HepG2 (cell line): ENCODE measurements around the gene TMEM167A. TPM values are rescaled to one million over a fixed set of nuclear protein-coding genes. Genes with fewer than 3 reads are reported as not detected.

Experiments used
- ARNTL ChIP-seq: sonication (generic); formaldehyde crosslinking; IDR thresholded peaks from 2 replicates; pipeline ENCODE4 v1.4.0; 2020; ENCODE audit warnings: mild to moderate bottlenecking, missing genetic modification reagents
- CBX5 ChIP-seq: sonication (generic); formaldehyde crosslinking; IDR thresholded peaks from 2 replicates; pipeline ENCODE4 v1.4.0; 2020; ENCODE audit warnings: missing genetic modification reagents, borderline replicate concordance
- CHD2 ChIP-seq: IDR thresholded peaks from 2 replicates; pipeline ENCODE4 v1.6.1; 2011; ENCODE audit warnings: low read depth, low read length, improper control_type of control experiment
- CREM ChIP-seq, 2 experiments: sonication (generic) in 1 of 2; formaldehyde crosslinking in 1 of 2; IDR thresholded peaks; 2 replicates each; pipeline versions ENCODE4 v1.4.0 to v1.6.1; 2016 to 2020; ENCODE audit warnings: antibody characterized with exemption in 1 of 2, mild to moderate bottlenecking in 1 of 2, missing genetic modification reagents in 1 of 2
- ELK4 ChIP-seq: sonication (generic); formaldehyde crosslinking; IDR thresholded peaks from 2 replicates; pipeline ENCODE4 v1.9.0; 2021; ENCODE audit warnings: missing genetic modification reagents, borderline replicate concordance
- HMGA1 ChIP-seq: sonication (generic); formaldehyde crosslinking; conservative IDR thresholded peaks from 2 replicates; pipeline ENCODE4 v1.4.0; 2020; ENCODE audit warnings: missing genetic modification reagents
- MIXL1 ChIP-seq: IDR thresholded peaks from 2 replicates; pipeline ENCODE4 v1.6.1; 2016
- MZF1 ChIP-seq: sonication (generic); formaldehyde crosslinking; IDR thresholded peaks from 2 replicates; pipeline ENCODE4 v1.8.1; 2023; ENCODE audit warnings: mild to moderate bottlenecking, missing genetic modification reagents, borderline replicate concordance
- PPARG ChIP-seq: conservative IDR thresholded peaks from 2 replicates; pipeline ENCODE4 v1.6.1; 2016; ENCODE audit warnings: missing biosample characterization, missing genetic modification reagents
- SMC3 ChIP-seq: IDR thresholded peaks from 2 replicates; pipeline ENCODE4 v1.6.1; 2011; ENCODE audit warnings: low read length, improper control_type of control experiment
- TEF ChIP-seq: sonication (generic); formaldehyde crosslinking; IDR thresholded peaks from 2 replicates; pipeline ENCODE4 v1.5.0; 2020; ENCODE audit warnings: missing genetic modification reagents
- ZNF235 ChIP-seq: sonication (generic); formaldehyde crosslinking; IDR thresholded peaks from 2 replicates; pipeline ENCODE4 v1.8.1; 2023; ENCODE audit warnings: mild to moderate bottlenecking, missing genetic modification reagents, borderline replicate concordance
- ZNF549 ChIP-seq: sonication (generic); formaldehyde crosslinking; IDR thresholded peaks from 2 replicates; pipeline ENCODE4 v1.5.0; 2020; ENCODE audit warnings: missing genetic modification reagents
- ZNF562 ChIP-seq: sonication (generic); formaldehyde crosslinking; IDR thresholded peaks from 2 replicates; pipeline ENCODE4 v1.8.0; 2022; ENCODE audit warnings: missing genetic modification reagents, borderline replicate concordance
- ZNF563 ChIP-seq: sonication (generic); formaldehyde crosslinking; IDR thresholded peaks from 2 replicates; pipeline ENCODE4 v1.8.0; 2022; ENCODE audit warnings: mild to moderate bottlenecking, moderate library complexity, missing genetic modification reagents
- ZNF589 ChIP-seq: sonication (generic); formaldehyde crosslinking; conservative IDR thresholded peaks from 2 replicates; pipeline ENCODE4 v1.8.0; 2022; ENCODE audit warnings: mild to moderate bottlenecking, moderate library complexity, missing genetic modification reagents
- ZNF790 ChIP-seq: sonication (generic); formaldehyde crosslinking; IDR thresholded peaks from 2 replicates; pipeline ENCODE4 v1.8.0; 2022; ENCODE audit warnings: missing genetic modification reagents, mild to moderate bottlenecking, borderline replicate concordance
- ZSCAN12 ChIP-seq: sonication (generic); formaldehyde crosslinking; IDR thresholded peaks from 2 replicates; pipeline ENCODE4 v1.9.0; 2021; ENCODE audit warnings: mild to moderate bottlenecking, missing genetic modification reagents
- polyA plus RNA-seq, 8 experiments: library from polyadenylated mRNA; depleted of rRNA in 3 of 8; stranded (reverse) in 7 of 8; unstranded in 1 of 8; fragments of >200 nt; fragmentation: Illumina TruSeq in 4 of 8; extraction: Trizol in 4 of 8; gene quantifications; 2 replicates each; pipeline versions ENCODE4 v1.2.1 to v1.2.3, GENCODE V29; 2011 to 2016; ENCODE audit warnings: low read depth in 4 of 8, missing spikeins in 1 of 8, mixed read lengths in 1 of 8; ENCODE audit not compliant: insufficient read depth in 1 of 8
- total RNA-seq, 5 experiments: library from RNA; depleted of rRNA; stranded (reverse); fragments of >200 nt; fragmentation: Illumina TruSeq; extraction: Trizol; gene quantifications; 2 replicates each; pipeline ENCODE4 v1.2.3, GENCODE V29; 2016; ENCODE audit warnings: low read depth in 1 of 5
- TF ChIP-seq, protein P1 (sequence below): sonication (generic); formaldehyde crosslinking; IDR thresholded peaks from 2 replicates; pipeline ENCODE4 v1.4.0; 2020; ENCODE audit warnings: mild to moderate bottlenecking, low read depth, missing genetic modification reagents
- TF ChIP-seq, protein P2 (sequence below): sonication (generic); formaldehyde crosslinking; IDR thresholded peaks from 2 replicates; pipeline ENCODE4 v1.4.0; 2020; ENCODE audit warnings: missing genetic modification reagents, borderline replicate concordance
- TF ChIP-seq, protein P3 (sequence below): sonication (generic); formaldehyde crosslinking; IDR thresholded peaks from 2 replicates; pipeline ENCODE4 v1.5.1; 2020; ENCODE audit warnings: mild to moderate bottlenecking, missing genetic modification reagents, borderline replicate concordance

The TMEM167A gene
- total and polyA plus RNA-seq, 2 of the 13 experiments (the other 11 are each of a cell fraction or from before 2014, with no cell fraction given) = 47.0 to 78.7 TPM

GRCh38 chr5:83076742-83077661 lies at the start of gene TMEM167A, which contains the start of gene XRCC4 (continued):
- TF ChIP-seq, protein P1, sequence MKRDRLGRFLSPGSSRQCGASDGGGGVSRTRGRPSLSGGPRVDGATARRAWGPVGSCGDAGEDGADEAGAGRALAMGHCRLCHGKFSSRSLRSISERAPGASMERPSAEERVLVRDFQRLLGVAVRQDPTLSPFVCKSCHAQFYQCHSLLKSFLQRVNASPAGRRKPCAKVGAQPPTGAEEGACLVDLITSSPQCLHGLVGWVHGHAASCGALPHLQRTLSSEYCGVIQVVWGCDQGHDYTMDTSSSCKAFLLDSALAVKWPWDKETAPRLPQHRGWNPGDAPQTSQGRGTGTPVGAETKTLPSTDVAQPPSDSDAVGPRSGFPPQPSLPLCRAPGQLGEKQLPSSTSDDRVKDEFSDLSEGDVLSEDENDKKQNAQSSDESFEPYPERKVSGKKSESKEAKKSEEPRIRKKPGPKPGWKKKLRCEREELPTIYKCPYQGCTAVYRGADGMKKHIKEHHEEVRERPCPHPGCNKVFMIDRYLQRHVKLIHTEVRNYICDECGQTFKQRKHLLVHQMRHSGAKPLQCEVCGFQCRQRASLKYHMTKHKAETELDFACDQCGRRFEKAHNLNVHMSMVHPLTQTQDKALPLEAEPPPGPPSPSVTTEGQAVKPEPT (CRISPR knock-in tag) = no peak
- no peak for TF ChIP-seq MIXL1 (CRISPR knock-in tag)
- TF ChIP-seq ELK4 (CRISPR knock-in tag) = peak; percentile 74; the same call in 1 of the 2 replicates
- TF ChIP-seq HMGA1 (CRISPR knock-in tag) = no peak
- TF ChIP-seq, protein P2, sequence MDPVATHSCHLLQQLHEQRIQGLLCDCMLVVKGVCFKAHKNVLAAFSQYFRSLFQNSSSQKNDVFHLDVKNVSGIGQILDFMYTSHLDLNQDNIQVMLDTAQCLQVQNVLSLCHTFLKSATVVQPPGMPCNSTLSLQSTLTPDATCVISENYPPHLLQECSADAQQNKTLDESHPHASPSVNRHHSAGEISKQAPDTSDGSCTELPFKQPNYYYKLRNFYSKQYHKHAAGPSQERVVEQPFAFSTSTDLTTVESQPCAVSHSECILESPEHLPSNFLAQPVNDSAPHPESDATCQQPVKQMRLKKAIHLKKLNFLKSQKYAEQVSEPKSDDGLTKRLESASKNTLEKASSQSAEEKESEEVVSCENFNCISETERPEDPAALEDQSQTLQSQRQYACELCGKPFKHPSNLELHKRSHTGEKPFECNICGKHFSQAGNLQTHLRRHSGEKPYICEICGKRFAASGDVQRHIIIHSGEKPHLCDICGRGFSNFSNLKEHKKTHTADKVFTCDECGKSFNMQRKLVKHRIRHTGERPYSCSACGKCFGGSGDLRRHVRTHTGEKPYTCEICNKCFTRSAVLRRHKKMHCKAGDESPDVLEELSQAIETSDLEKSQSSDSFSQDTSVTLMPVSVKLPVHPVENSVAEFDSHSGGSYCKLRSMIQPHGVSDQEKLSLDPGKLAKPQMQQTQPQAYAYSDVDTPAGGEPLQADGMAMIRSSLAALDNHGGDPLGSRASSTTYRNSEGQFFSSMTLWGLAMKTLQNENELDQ (CRISPR knock-in tag) = no peak
- no peak; the same call in 1 of the 2 replicates for TF ChIP-seq PPARG (CRISPR knock-in tag)
- 0 out of 2 replicates have a peak, but pooled peaks have one; percentile 33 for TF ChIP-seq ZSCAN12
- TF ChIP-seq SMC3 = no peak
- TF ChIP-seq TEF (CRISPR knock-in tag) = no peak
- 0 out of 2 replicates have a peak, but pooled peaks have one; percentile 23 for TF ChIP-seq ARNTL (CRISPR knock-in tag)
- no peak for TF ChIP-seq ZNF790 (CRISPR knock-in tag)
- no peak for TF ChIP-seq CHD2
- peak; percentile 49; the same call in 1 of the 2 replicates for TF ChIP-seq ZNF589
- TF ChIP-seq MZF1 (CRISPR knock-in tag) = no peak
- TF ChIP-seq CBX5 = peak; percentile 44; the same call in 1 of the 2 replicates
- TF ChIP-seq ZNF235 = no peak
- TF ChIP-seq CREM (IDR thresholded peaks at IDR 0.05) = peak; percentile 86; the same call in 1 of the 2 replicates
- no peak for TF ChIP-seq CREM (CRISPR knock-in tag; IDR thresholded peaks at IDR 0.05)
- TF ChIP-seq ZNF563 = 0 out of 2 replicates have a peak, but pooled peaks have one; percentile 40
- no peak for TF ChIP-seq ZNF562 (CRISPR knock-in tag)
- TF ChIP-seq, protein P3, sequence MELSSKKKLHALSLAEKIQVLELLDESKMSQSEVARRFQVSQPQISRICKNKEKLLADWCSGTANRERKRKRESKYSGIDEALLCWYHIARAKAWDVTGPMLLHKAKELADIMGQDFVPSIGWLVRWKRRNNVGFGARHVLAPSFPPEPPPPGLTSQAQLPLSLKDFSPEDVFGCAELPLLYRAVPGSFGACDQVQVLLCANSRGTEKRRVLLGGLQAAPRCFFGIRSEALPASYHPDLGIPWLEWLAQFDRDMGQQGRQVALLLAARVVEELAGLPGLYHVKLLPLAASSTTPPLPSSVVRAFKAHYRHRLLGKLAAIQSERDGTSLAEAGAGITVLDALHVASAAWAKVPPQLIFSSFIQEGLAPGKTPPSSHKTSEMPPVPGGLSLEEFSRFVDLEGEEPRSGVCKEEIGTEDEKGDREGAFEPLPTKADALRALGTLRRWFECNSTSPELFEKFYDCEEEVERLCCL (CRISPR knock-in tag) = no peak
- no peak for TF ChIP-seq ZNF549 (CRISPR knock-in tag)
